Measurements from ENCODE around the gene C6orf15. TPM values are rescaled to one million over a fixed set of nuclear protein-coding genes. Genes with fewer than 3 reads are reported as not detected.
A peak's percentile ranks its signal among the peaks of the same experiment; 100 is the strongest.

Gene C6orf15
- total RNA-seq, 1 donor, result not detected

- no peak overlapping the region for H3K4me3 ChIP-seq (ENCODE audit: low read depth, low read length)
- DNase-seq (ENCODE audit: low read depth), result no peak
- TF ChIP-seq, protein P1, sequence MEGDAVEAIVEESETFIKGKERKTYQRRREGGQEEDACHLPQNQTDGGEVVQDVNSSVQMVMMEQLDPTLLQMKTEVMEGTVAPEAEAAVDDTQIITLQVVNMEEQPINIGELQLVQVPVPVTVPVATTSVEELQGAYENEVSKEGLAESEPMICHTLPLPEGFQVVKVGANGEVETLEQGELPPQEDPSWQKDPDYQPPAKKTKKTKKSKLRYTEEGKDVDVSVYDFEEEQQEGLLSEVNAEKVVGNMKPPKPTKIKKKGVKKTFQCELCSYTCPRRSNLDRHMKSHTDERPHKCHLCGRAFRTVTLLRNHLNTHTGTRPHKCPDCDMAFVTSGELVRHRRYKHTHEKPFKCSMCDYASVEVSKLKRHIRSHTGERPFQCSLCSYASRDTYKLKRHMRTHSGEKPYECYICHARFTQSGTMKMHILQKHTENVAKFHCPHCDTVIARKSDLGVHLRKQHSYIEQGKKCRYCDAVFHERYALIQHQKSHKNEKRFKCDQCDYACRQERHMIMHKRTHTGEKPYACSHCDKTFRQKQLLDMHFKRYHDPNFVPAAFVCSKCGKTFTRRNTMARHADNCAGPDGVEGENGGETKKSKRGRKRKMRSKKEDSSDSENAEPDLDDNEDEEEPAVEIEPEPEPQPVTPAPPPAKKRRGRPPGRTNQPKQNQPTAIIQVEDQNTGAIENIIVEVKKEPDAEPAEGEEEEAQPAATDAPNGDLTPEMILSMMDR (IDR thresholded peaks at IDR 0.05; ENCODE audit: insufficient read depth, low read length), result no peak
Observed at GRCh38 chr6:31144296-31144969, 32.1 kb upstream of the C6orf15 start.

- peak; percentile 89 for DNase-seq (ENCODE audit: low read depth)
- TF ChIP-seq, protein P1 (IDR thresholded peaks at IDR 0.05; ENCODE audit: insufficient read depth, low read length), result no peak
- H3K4me3 ChIP-seq (ENCODE audit: low read depth, low read length), result no peak overlapping the region
Observed at GRCh38 chr6:31143148-31143547, 30.8 kb upstream of the C6orf15 start.

DNA sequence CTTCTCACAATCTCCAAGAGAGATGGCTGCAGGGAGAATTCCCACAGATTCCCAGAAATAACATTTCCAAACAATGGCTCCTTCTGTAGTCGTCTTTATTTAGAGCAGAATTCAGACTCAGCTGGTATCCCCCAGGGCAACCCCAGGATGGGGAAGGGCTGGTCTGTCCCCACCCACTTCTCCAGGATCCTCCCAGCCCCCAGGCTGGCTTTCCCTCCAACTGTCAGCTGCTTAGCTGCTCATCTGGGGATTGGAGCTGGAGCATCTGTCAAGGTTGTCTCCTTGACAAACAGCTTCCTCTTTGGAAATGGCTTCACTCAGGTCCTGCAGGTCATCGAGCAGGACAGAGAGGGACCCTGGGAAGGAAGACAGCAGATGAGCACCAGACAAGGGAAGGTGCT, 30.0 kb upstream of the C6orf15 start:
- TF ChIP-seq, protein P1 (IDR thresholded peaks at IDR 0.05; ENCODE audit: insufficient read depth, low read length), result no peak
- H3K4me3 ChIP-seq (ENCODE audit: low read depth, low read length), result no peak overlapping the region
- DNase-seq (ENCODE audit: low read depth), result no peak

DNA sequence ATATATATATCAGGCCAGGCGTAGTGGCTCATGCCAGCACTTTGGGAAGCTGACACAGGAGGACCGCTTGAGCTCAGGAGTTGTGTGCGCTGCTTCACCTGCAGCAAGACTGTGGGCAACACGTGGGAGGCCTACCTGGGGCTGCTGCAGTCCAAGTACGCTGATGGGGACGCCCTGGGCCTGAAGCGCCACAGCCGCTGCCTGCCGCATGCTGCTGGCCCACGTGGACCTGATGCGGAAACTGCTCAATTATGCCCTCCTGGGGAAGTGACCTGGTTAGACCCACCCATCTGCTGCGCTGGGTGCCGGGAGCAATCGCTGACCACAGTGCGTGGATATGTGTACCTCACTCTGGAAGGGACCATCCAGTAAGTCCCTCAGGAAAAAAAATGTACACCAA, 28.3 kb upstream of the C6orf15 start:
- DNase-seq (ENCODE audit: low read depth), result no peak
- H3K4me3 ChIP-seq (ENCODE audit: low read depth, low read length), result no peak overlapping the region
- TF ChIP-seq, protein P1 (IDR thresholded peaks at IDR 0.05; ENCODE audit: insufficient read depth, low read length), result no peak

DNA sequence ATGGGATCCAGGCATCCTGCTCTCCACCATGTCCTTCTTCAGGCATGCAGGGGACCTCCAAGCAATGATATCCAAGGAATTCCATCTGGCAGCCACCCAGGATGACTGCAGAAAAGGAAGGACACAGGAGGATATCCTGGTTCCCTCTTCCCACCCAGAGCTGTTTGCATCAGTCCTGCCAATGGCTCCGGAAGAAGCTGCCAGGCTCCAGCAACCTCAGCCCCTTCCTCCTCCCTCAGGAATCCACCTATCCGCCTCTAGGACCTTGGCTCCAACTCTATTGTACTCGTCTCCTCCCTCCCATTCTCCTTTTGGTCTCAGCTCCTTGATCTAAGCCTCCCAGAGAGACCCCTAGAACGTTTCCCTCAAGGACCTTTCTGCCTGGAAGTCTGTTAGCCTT, 27.2 kb upstream of the C6orf15 start:
- DNase-seq (ENCODE audit: low read depth), result peak; percentile 58
- TF ChIP-seq, protein P1 (IDR thresholded peaks at IDR 0.05; ENCODE audit: insufficient read depth, low read length), result no peak
- H3K4me3 ChIP-seq (ENCODE audit: low read depth, low read length), result no peak overlapping the region

DNA sequence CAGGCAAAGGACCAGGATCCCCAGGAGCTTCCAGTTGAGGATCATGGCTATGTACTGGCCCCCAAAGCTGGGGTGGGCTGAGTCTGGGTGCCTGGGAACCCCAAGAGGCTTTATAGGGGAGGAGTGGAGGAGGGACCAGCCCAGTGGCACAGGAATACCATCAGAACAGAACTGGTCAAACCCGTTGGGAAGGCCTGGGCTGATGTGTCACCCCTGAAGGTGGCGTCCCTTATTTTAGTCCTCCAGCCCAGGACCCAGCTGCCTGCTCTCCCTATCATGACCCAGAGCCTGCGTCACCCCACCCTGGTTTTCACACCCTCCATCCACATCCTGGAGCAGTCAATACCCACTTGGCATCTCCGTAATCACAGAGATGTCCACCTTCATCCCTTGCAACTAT, 26.6 kb upstream of the C6orf15 start, which contains the start of gene PSORS1C2:
Gene PSORS1C2 (minus strand): TSS at position 85 of the 400 bp plus-strand sequence. CDS start 40 bp downstream, at position 45.
- DNase-seq (ENCODE audit: low read depth), result no peak
- no peak within 1 kb of the TSS for H3K4me3 ChIP-seq (ENCODE audit: low read depth, low read length)
- TF ChIP-seq, protein P1 (IDR thresholded peaks at IDR 0.05; ENCODE audit: insufficient read depth, low read length), result no peak

GRCh38 chr6:31135710-31136109, 23.3 kb upstream of the C6orf15 start:
- TF ChIP-seq, protein P1 (IDR thresholded peaks at IDR 0.05; ENCODE audit: insufficient read depth, low read length), result no peak
- no peak for DNase-seq (ENCODE audit: low read depth)
- H3K4me3 ChIP-seq (ENCODE audit: low read depth, low read length), result no peak overlapping the region
